Activated CD4-positive, alpha-beta memory T cell treated with anti-CD3 and anti-CD28 coated beads, Interleukin-2, amount 10 ng/mL, durations not matched to agents 7 days and 5 days (primary cell): ENCODE measurements around the gene KRTCAP2. TPM values are rescaled to one million over a fixed set of nuclear protein-coding genes. Genes with fewer than 3 reads are reported as not detected.
A peak's percentile ranks its signal among the peaks of the same experiment; 100 is the strongest.

Source experiments
- CTCF ChIA-PET: fragments of 350-600 bp; sonication (Branson Sonifier 250); formaldehyde crosslinking; loops from one replicate; lab custom pipeline; 2021; ENCODE audit warnings: antibody characterized with exemption, inconsistent platforms; lab: Charles Lee
- POLR2A ChIA-PET: fragments of 350-600 bp; sonication (Branson Sonifier 250); formaldehyde crosslinking; loops from one replicate; lab custom pipeline; 2021; ENCODE audit warnings: antibody characterized with exemption; lab: Charles Lee
- DNase-seq: peaks from one replicate; pipeline ENCODE4 v3.0.0-alpha.2; 2020
- H3K27ac Mint-ChIP-seq: one replicate; pipeline ENCODE4 v1.8.0; 2021; ENCODE audit warnings: mild to moderate bottlenecking, mixed read lengths
- H3K27me3 Mint-ChIP-seq: one replicate; pipeline ENCODE4 v1.8.0; 2021; ENCODE audit warnings: mixed read lengths
- H3K36me3 Mint-ChIP-seq: one replicate; pipeline ENCODE4 v1.8.0; 2021; ENCODE audit warnings: low read depth, mixed read lengths
- H3K4me1 Mint-ChIP-seq: one replicate; pipeline ENCODE4 v1.8.0; 2021; ENCODE audit warnings: mixed read lengths
- H3K4me3 Mint-ChIP-seq: one replicate; pipeline ENCODE4 v1.8.0; 2021; ENCODE audit warnings: mild to moderate bottlenecking, mixed read lengths
- H3K9me3 Mint-ChIP-seq: one replicate; pipeline ENCODE4 v1.8.0; 2021; ENCODE audit warnings: mixed read lengths
- total RNA-seq, 2 experiments: library from RNA; stranded (reverse); gene quantifications; one replicate each; pipeline ENCODE4 v1.2.3, GENCODE V29; 2021

KRTCAP2 gene
- total RNA-seq, 2 experiments from 2014 or later, result 203 to 224 TPM

GRCh38 chr1:155207806-155208540, 34.9 kb upstream of the KRTCAP2 start, which contains the start of gene THBS3:
TSS of gene THBS3 (minus strand) at chr1:155207897. CDS start at chr1:155207876, 21 bp downstream.
- no peaks in the 10 kb centered on the region for H3K9me3 Mint-ChIP-seq
- H3K4me3 Mint-ChIP-seq, result peak within 1 kb of the TSS; percentile 85
- no peak for DNase-seq
- H3K36me3 Mint-ChIP-seq, result peaks cover 12% of the 10 kb centered on the region
- H3K27me3 Mint-ChIP-seq, result no peaks in the 10 kb centered on the region
- H3K27ac Mint-ChIP-seq, result peak within 1 kb of the TSS; percentile 80
- ChIA-PET CTCF (interaction anchor here (0.9 to 5.1 kb wide), 12 partner anchors 11 to 116 kb away, joined by 3 to 58 read pairs (median 10); partner anchors contain the start of genes KRTCAP2, RUSC1 and SCAMP3), POLR2A (interaction anchor here (0.6 to 4.8 kb wide), 11 partner anchors 11 to 1074 kb away, joined by 3 to 87 read pairs (median 15); partner anchors contain the start of genes KRTCAP2, SMG5 and TRIM46)
- peaks cover 40% of the 10 kb centered on the region for H3K4me1 Mint-ChIP-seq

GRCh38 chr1:155206891-155207805, 34.0 kb upstream of the KRTCAP2 start:
- peak overlapping the region; percentile 79 for H3K27ac Mint-ChIP-seq
- peaks cover 40% of the 10 kb centered on the region for H3K4me1 Mint-ChIP-seq
- ChIA-PET CTCF (interaction anchor here (0.8 to 5.1 kb wide), 18 partner anchors 9 to 117 kb away, joined by 3 to 58 read pairs (median 8); partner anchors contain the start of genes KRTCAP2, RUSC1 and SCAMP3), POLR2A (interaction anchor here (0.6 to 4.8 kb wide), 16 partner anchors 8 to 1075 kb away, joined by 3 to 87 read pairs (median 4); partner anchors contain the start of genes CLK2, KRTCAP2, SMG5 and TRIM46)
- no peaks in the 10 kb centered on the region for H3K9me3 Mint-ChIP-seq
- no peaks in the 10 kb centered on the region for H3K27me3 Mint-ChIP-seq
- peaks cover 12% of the 10 kb centered on the region for H3K36me3 Mint-ChIP-seq
- H3K4me3 Mint-ChIP-seq, result peak overlapping the region; percentile 62
- peak; percentile 92 for DNase-seq

- peaks cover 37% of the 10 kb centered on the region for H3K4me1 Mint-ChIP-seq
- peaks cover 7% of the 10 kb centered on the region for H3K36me3 Mint-ChIP-seq
- DNase-seq, result no peak
- no peaks in the 10 kb centered on the region for H3K27me3 Mint-ChIP-seq
- POLR2A ChIA-PET, result interaction anchor here (4.8 kb wide), 1 partner anchor 12 kb away, joined by 87 read pairs; no protein-coding TSS in a partner anchor
- no peak overlapping the region for H3K27ac Mint-ChIP-seq
- CTCF ChIA-PET, result interaction anchor here (1.1 to 5.1 kb wide), 7 partner anchors 9 to 38 kb away, joined by 3 to 58 read pairs (median 8); a partner anchor contains a TSS
- no peaks in the 10 kb centered on the region for H3K9me3 Mint-ChIP-seq
- no peak overlapping the region for H3K4me3 Mint-ChIP-seq
Observed at GRCh38 chr1:155205969-155206593, 33.0 kb upstream of the KRTCAP2 start.

- CTCF ChIA-PET, result interaction anchor here (1.1 to 5.1 kb wide), 2 partner anchors 11 to 22 kb away, joined by 4 to 58 read pairs; no protein-coding TSS in a partner anchor
- POLR2A ChIA-PET, result interaction anchor here (3.8 kb wide), 1 partner anchor 11 kb away, joined by 20 read pairs; no protein-coding TSS in a partner anchor
- H3K4me1 Mint-ChIP-seq, result peaks cover 27% of the 10 kb centered on the region
- H3K9me3 Mint-ChIP-seq, result no peaks in the 10 kb centered on the region
- H3K27ac Mint-ChIP-seq, result no peak overlapping the region
- H3K27me3 Mint-ChIP-seq, result no peaks in the 10 kb centered on the region
- DNase-seq, result no peak
- no peak overlapping the region for H3K4me3 Mint-ChIP-seq
- H3K36me3 Mint-ChIP-seq, result peaks cover 4% of the 10 kb centered on the region
Observed at GRCh38 chr1:155205035-155205434, 31.9 kb upstream of the KRTCAP2 start.

GRCh38 chr1:155202731-155203515, 29.8 kb upstream of the KRTCAP2 start:
- CTCF ChIA-PET, result interaction anchor here (1.1 to 2.4 kb wide), 5 partner anchors 9 to 41 kb away, joined by 3 to 7 read pairs (median 4); partner anchors contain the start of gene KRTCAP2
- Mint-ChIP-seq H3K4me3 (no peak overlapping the region), H3K4me1 (peaks cover 13% of the 10 kb centered on the region), H3K36me3 (peaks cover 8% of the 10 kb centered on the region), H3K9me3 (no peaks in the 10 kb centered on the region), H3K27me3 (no peaks in the 10 kb centered on the region), H3K27ac (no peak overlapping the region)
- DNase-seq, result no peak
- POLR2A ChIA-PET, result interaction anchor here (1.5 to 3.8 kb wide), 3 partner anchors 9 to 47 kb away, joined by 3 to 20 read pairs (median 5); no protein-coding TSS in a partner anchor

- POLR2A ChIA-PET, result interaction anchor here (3.8 kb wide), 1 partner anchor 8 kb away, joined by 20 read pairs; no protein-coding TSS in a partner anchor
- no peak overlapping the region for H3K4me3 Mint-ChIP-seq
- H3K36me3 Mint-ChIP-seq, result peaks cover 11% of the 10 kb centered on the region
- peaks cover 8% of the 10 kb centered on the region for H3K4me1 Mint-ChIP-seq
- no peaks in the 10 kb centered on the region for H3K9me3 Mint-ChIP-seq
- no peaks in the 10 kb centered on the region for H3K27me3 Mint-ChIP-seq
- no peak for DNase-seq
- H3K27ac Mint-ChIP-seq, result no peak overlapping the region
- CTCF ChIA-PET, result interaction anchor here (2.4 kb wide), 1 partner anchor 29 kb away, joined by 7 read pairs; the partner anchor contains the start of gene KRTCAP2
Observed at GRCh38 chr1:155202198-155202597, 29.1 kb upstream of the KRTCAP2 start.

- peaks cover 8% of the 10 kb centered on the region for H3K4me1 Mint-ChIP-seq
- CTCF ChIA-PET, result interaction anchor here (2.4 kb wide), 1 partner anchor 28 kb away, joined by 7 read pairs; the partner anchor contains the start of gene KRTCAP2
- H3K36me3 Mint-ChIP-seq, result peaks cover 18% of the 10 kb centered on the region
- H3K27me3 Mint-ChIP-seq, result no peaks in the 10 kb centered on the region
- no peak overlapping the region for H3K4me3 Mint-ChIP-seq
- POLR2A ChIA-PET, result interaction anchor here (1.0 to 2.1 kb wide), 3 partner anchors 11 to 28 kb away, joined by 3 to 6 read pairs (median 3); partner anchors contain the start of gene KRTCAP2
- H3K9me3 Mint-ChIP-seq, result no peaks in the 10 kb centered on the region
- no peak for DNase-seq
- no peak overlapping the region for H3K27ac Mint-ChIP-seq
Observed at GRCh38 chr1:155200920-155201319, 27.8 kb upstream of the KRTCAP2 start.

- CTCF ChIA-PET, result no interaction called here
- H3K4me3 Mint-ChIP-seq, result no peak overlapping the region
- DNase-seq, result no peak
- POLR2A ChIA-PET, result interaction anchor here (1.6 to 2.2 kb wide), 3 partner anchors 12 to 27 kb away, joined by 3 to 6 read pairs (median 5); no protein-coding TSS in a partner anchor
- H3K36me3 Mint-ChIP-seq, result peaks cover 18% of the 10 kb centered on the region
- H3K9me3 Mint-ChIP-seq, result no peaks in the 10 kb centered on the region
- no peaks in the 10 kb centered on the region for H3K27me3 Mint-ChIP-seq
- H3K4me1 Mint-ChIP-seq, result peaks cover 16% of the 10 kb centered on the region
- H3K27ac Mint-ChIP-seq, result no peak overlapping the region
Observed at GRCh38 chr1:155199792-155200191, 26.7 kb upstream of the KRTCAP2 start.

- Mint-ChIP-seq H3K27ac (no peak overlapping the region), H3K36me3 (peaks cover 18% of the 10 kb centered on the region), H3K9me3 (no peaks in the 10 kb centered on the region), H3K27me3 (no peaks in the 10 kb centered on the region), H3K4me1 (peaks cover 25% of the 10 kb centered on the region), H3K4me3 (no peak overlapping the region)
- DNase-seq, result no peak
- ChIA-PET POLR2A (interaction anchor here (1.1 to 2.2 kb wide), 2 partner anchors 8 to 28 kb away, joined by 3 to 5 read pairs; no protein-coding TSS in a partner anchor), CTCF (no interaction called here)
Observed at GRCh38 chr1:155198547-155198906, 25.4 kb upstream of the KRTCAP2 start.

GRCh38 chr1:155197901-155198546, 24.9 kb upstream of the KRTCAP2 start:
- H3K36me3 Mint-ChIP-seq, result peaks cover 18% of the 10 kb centered on the region
- no peaks in the 10 kb centered on the region for H3K27me3 Mint-ChIP-seq
- no peak overlapping the region for H3K27ac Mint-ChIP-seq
- POLR2A ChIA-PET, result interaction anchor here (0.8 to 2.2 kb wide), 4 partner anchors 9 to 29 kb away, joined by 3 to 6 read pairs (median 4); partner anchors contain the start of gene KRTCAP2
- CTCF ChIA-PET, result interaction anchor here (1.7 to 6.3 kb wide), 2 partner anchors 8 to 24 kb away, joined by 7 to 93 read pairs; partner anchors contain the start of genes KRTCAP2 and TRIM46
- H3K9me3 Mint-ChIP-seq, result no peaks in the 10 kb centered on the region
- no peak overlapping the region for H3K4me3 Mint-ChIP-seq
- DNase-seq, result no peak
- H3K4me1 Mint-ChIP-seq, result peaks cover 30% of the 10 kb centered on the region
